Measurements from ENCODE around the gene PRRC1. TPM values are rescaled to one million over a fixed set of nuclear protein-coding genes. Genes with fewer than 3 reads are reported as not detected.
"Not testable (repeated sequence)": the region's sequence is repeated elsewhere in the genome, so short reads cannot be mapped to it uniquely, and the experiment has no call there.

Gene PRRC1
- total RNA-seq, 1 experiment from 2014 or later: 66.4 TPM

- not testable (repeated sequence) for DNase-seq (ENCODE audit: low spot score)
Measured at GRCh38 chr5:127545249-127545648, 27.8 kb downstream of the PRRC1 start.

GRCh38 chr5:127549551-127549950, 32.1 kb downstream of the PRRC1 start:
- no peak for DNase-seq (ENCODE audit: low spot score)

GRCh38 chr5:127550652-127551409, 33.4 kb downstream of the PRRC1 start:
- no peak for DNase-seq (ENCODE audit: low spot score)

GRCh38 chr5:127551410-127552041, 34.1 kb downstream of the PRRC1 start:
- DNase-seq (ENCODE audit: low spot score): no peak

- no peak for DNase-seq (ENCODE audit: low spot score)
Measured at GRCh38 chr5:127555826-127556225, 38.4 kb downstream of the PRRC1 start.

GRCh38 chr5:127556609-127557334, 39.3 kb downstream of the PRRC1 start:
- no peak for DNase-seq (ENCODE audit: low spot score)

- DNase-seq (ENCODE audit: low spot score): no peak
Measured at GRCh38 chr5:127558273-127558672, 40.8 kb downstream of the PRRC1 start.

GRCh38 chr5:127561254-127561653, 43.8 kb downstream of the PRRC1 start:
- DNase-seq (ENCODE audit: low spot score): peak; percentile 43

GRCh38 chr5:127562252-127562651, 44.8 kb downstream of the PRRC1 start:
- no peak for DNase-seq (ENCODE audit: low spot score)

- no peak for DNase-seq (ENCODE audit: low spot score)
Measured at GRCh38 chr5:127563136-127563535, 45.7 kb downstream of the PRRC1 start.

- DNase-seq (ENCODE audit: low spot score): peak; percentile 65
Measured at GRCh38 chr5:127564002-127564769, 46.7 kb downstream of the PRRC1 start.

GRCh38 chr5:127565586-127566270, 48.3 kb downstream of the PRRC1 start:
- no peak for DNase-seq (ENCODE audit: low spot score)

GRCh38 chr5:127567026-127567768, 49.8 kb downstream of the PRRC1 start:
- no peak for DNase-seq (ENCODE audit: low spot score)

- DNase-seq (ENCODE audit: low spot score): no peak
Measured at GRCh38 chr5:127568166-127568565, 50.7 kb downstream of the PRRC1 start.

GRCh38 chr5:127569471-127569870, 52.0 kb downstream of the PRRC1 start:
- DNase-seq (ENCODE audit: low spot score): not testable (repeated sequence)

GRCh38 chr5:127571314-127572131, 54.1 kb downstream of the PRRC1 start:
- DNase-seq (ENCODE audit: low spot score): no peak

GRCh38 chr5:127572930-127573329, 55.5 kb downstream of the PRRC1 start:
- no peak for DNase-seq (ENCODE audit: low spot score)

GRCh38 chr5:127574852-127575679, 57.6 kb downstream of the PRRC1 start:
- DNase-seq (ENCODE audit: low spot score): no peak

- DNase-seq (ENCODE audit: low spot score): no peak
Measured at GRCh38 chr5:127577458-127577857, 60.0 kb downstream of the PRRC1 start.
